HCT116 (cell line): ENCODE data around the gene HOXB3. TPM values are rescaled to one million over a fixed set of nuclear protein-coding genes. Genes with fewer than 3 reads are reported as not detected.

ENCODE experiments used
- ATAC-seq: fragments of 200-7000 bp; cut with Tn5 transposase; 2 replicates; pipeline ENCODE4 v1.9.1; 2020; ENCODE audit warnings: mild to moderate bottlenecking, moderate library complexity
- BruUV-seq: library from RNA; stranded (reverse); fragments of 400-500 nt; replicated peaks from 2 replicates; lab custom pipeline; 2021; lab: Mats Ljungman, UMichigan
- CTCF ChIA-PET: fragments of 300-600 bp; sonication (Branson Sonifier 250); formaldehyde crosslinking; loops from one replicate; lab custom pipeline; 2021; ENCODE audit warnings: antibody characterized with exemption; lab: Charles Lee
- POLR2A ChIA-PET: fragments of 300-600, 350-600 bp; sonication (Branson Sonifier 250); formaldehyde crosslinking; loops from one replicate; lab custom pipeline; 2021; ENCODE audit warnings: antibody characterized with exemption; lab: Charles Lee
- RAD21 ChIA-PET, 2 experiments: fragments of 300-600 bp; sonication (Branson Sonifier 250); formaldehyde crosslinking; loops; one replicate each; lab custom pipeline; 2023; ENCODE audit warnings: low total read pairs in 2 of 2; ENCODE audit not compliant: uncharacterized antibody in 2 of 2, unreplicated experiment in 2 of 2, low non-redundant PET in 1 of 2; lab: Charles Lee
- DNase-seq: peaks from one replicate; pipeline ENCODE4 v3.0.0-alpha.2; 2010; ENCODE audit warnings: low read depth, low spot score
- H2AFZ ChIP-seq: fragments of 200-600 bp; shearing (Covaris generic), sonication (generic); 2 replicates; pipeline ENCODE4 v1.6.1; 2017; ENCODE audit warnings: low read depth, mixed run types, mixed read lengths, antibody characterized with exemption, low read length; ENCODE audit not compliant: poor library complexity, severe bottlenecking
- H3K27ac ChIP-seq: 2 replicates; pipeline ENCODE4 v1.5.1; 2012; ENCODE audit warnings: low read depth, low read length
- H3K27me3 ChIP-seq: fragments of 200-600 bp; sonication (generic); 2 replicates; pipeline ENCODE4 v1.6.1; 2016; ENCODE audit warnings: mixed run types, low read length, mixed read lengths; ENCODE audit not compliant: insufficient read depth
- H3K36me3 ChIP-seq, 2 experiments: fragments of 200-500 bp in 1 of 2; fragments of 200-600 bp in 1 of 2; sonication (Bioruptor generic) in 1 of 2; sonication (generic) in 1 of 2; 2 replicates each; pipeline versions ENCODE4 v1.5.1 to v1.6.1; 2014 to 2016; ENCODE audit warnings: low read length in 2 of 2, inconsistent platforms in 1 of 2, mixed read lengths in 1 of 2, mixed run types in 1 of 2; ENCODE audit not compliant: insufficient read depth in 2 of 2, control insufficient read depth in 1 of 2
- H3K4me1 ChIP-seq, 2 experiments: fragments of 200-600 bp in 1 of 2; sonication (generic) in 1 of 2; 2 replicates each; pipeline versions ENCODE4 v1.5.1 to v1.6.1; 2012 to 2017; ENCODE audit warnings: low read length in 2 of 2, inconsistent platforms in 1 of 2, mild to moderate bottlenecking in 1 of 2, mixed read lengths in 1 of 2, mixed run types in 1 of 2, moderate library complexity in 1 of 2; ENCODE audit not compliant: insufficient read depth in 2 of 2, control insufficient read depth in 1 of 2
- H3K4me2 ChIP-seq: fragments of 200-600 bp; sonication (generic); 2 replicates; pipeline ENCODE4 v1.6.1; 2017; ENCODE audit warnings: mixed run types, low read length, mixed read lengths
- H3K4me3 ChIP-seq, 2 experiments: fragments of 200-600 bp in 1 of 2; sonication (generic) in 1 of 2; replicated peaks in 1 of 2; 2 replicates each; pipeline ENCODE4 v1.5.1; 2011 to 2016; ENCODE audit warnings: low read length in 2 of 2, control low read depth in 1 of 2, low read depth in 1 of 2, mild to moderate bottlenecking in 1 of 2, mixed read lengths in 1 of 2, mixed run types in 1 of 2
- H3K79me2 ChIP-seq: fragments of 200-600 bp; sonication (generic); 2 replicates; pipeline ENCODE4 v1.6.1; 2017; ENCODE audit warnings: mild to moderate bottlenecking, mixed run types, low read length, moderate library complexity, mixed read lengths; ENCODE audit not compliant: insufficient read depth
- H3K9ac ChIP-seq: fragments of 200-600 bp; sonication (generic); 2 replicates; pipeline ENCODE4 v1.6.1; 2016; ENCODE audit warnings: low read length, mixed read lengths
- H3K9me2 ChIP-seq: fragments of 200-600 bp; sonication (generic), shearing (Covaris generic); 2 replicates; pipeline ENCODE4 v1.6.1; 2017; ENCODE audit warnings: mixed run types, mild to moderate bottlenecking, moderate library complexity; ENCODE audit not compliant: insufficient read depth
- H3K9me3 ChIP-seq, 2 experiments: fragments of 200-500 bp in 1 of 2; fragments of 200-600 bp in 1 of 2; sonication (Bioruptor generic) in 1 of 2; sonication (generic) in 1 of 2; 2 replicates each; pipeline ENCODE4 v1.6.1; 2014 to 2017; ENCODE audit warnings: low read length in 2 of 2, mixed read lengths in 2 of 2, inconsistent platforms in 1 of 2, low read depth in 1 of 2, mild to moderate bottlenecking in 1 of 2, mixed run types in 1 of 2, moderate library complexity in 1 of 2; ENCODE audit not compliant: control insufficient read depth in 1 of 2, insufficient read depth in 1 of 2
- H4K20me1 ChIP-seq: fragments of 200-600 bp; sonication (generic), shearing (Covaris generic); 2 replicates; pipeline ENCODE4 v1.6.1; 2017; ENCODE audit warnings: mixed run types, mild to moderate bottlenecking, moderate library complexity; ENCODE audit not compliant: insufficient read depth
- CEBPB ChIP-seq: IDR thresholded peaks from 2 replicates; pipeline ENCODE4 v1.6.1; 2012; ENCODE audit warnings: low read depth
- EGR1 ChIP-seq: IDR thresholded peaks from 2 replicates; pipeline ENCODE4 v1.6.1; 2012; ENCODE audit warnings: low read depth
- MAX ChIP-seq: IDR thresholded peaks from 2 replicates; pipeline ENCODE4 v1.6.1; 2012
- POLR2AphosphoS5 ChIP-seq: IDR thresholded peaks from 2 replicates; pipeline ENCODE4 v1.6.1; 2011; ENCODE audit warnings: mild to moderate bottlenecking, low read depth, low read length, moderate library complexity
- SP1 ChIP-seq: IDR thresholded peaks from 2 replicates; pipeline ENCODE4 v1.6.1; 2012; ENCODE audit warnings: low read depth
- SRF ChIP-seq: IDR thresholded peaks from 2 replicates; pipeline ENCODE4 v1.6.1; 2012; ENCODE audit warnings: low read depth
- ZBTB33 ChIP-seq: IDR thresholded peaks from 2 replicates; pipeline ENCODE4 v1.6.1; 2011; ENCODE audit warnings: mild to moderate bottlenecking, low read length, moderate library complexity; ENCODE audit not compliant: insufficient replicate concordance; ENCODE audit errors: extremely low read depth
- ZNF274 ChIP-seq: fragments of 200-500 bp; sonication (Bioruptor generic); IDR thresholded peaks from 2 replicates; pipeline ENCODE4 v1.6.1; 2014; ENCODE audit warnings: mild to moderate bottlenecking, low read depth, low read length, inconsistent platforms
- intact Hi-C: fragments of 100-400 bp; cut with micrococcal nuclease; formaldehyde crosslinking; loops from 2 replicates; pipeline ENCODE4 v1.10.0; 2022
- total RNA-seq: library from RNA; stranded (reverse); gene quantifications from one replicate; pipeline ENCODE4 v1.2.1, GENCODE V29; 2021; ENCODE audit not compliant: unreplicated experiment

Gene HOXB3
- total RNA-seq, 1 experiment from 2014 or later: 19.8 TPM

GRCh38 chr17:48597778-48598631 lies 8.0 kb upstream of the HOXB3 start:
- intact Hi-C loops: no loop called here
- Histone ChIP-seq H3K4me1 (peaks cover 23 to 30% of the 10 kb centered on the region in 2 experiments), H3K4me2 (no peak overlapping the region), H3K4me3 (no peak overlapping the region), H3K27ac (no peak overlapping the region; the same call in 1 of the 2 replicates), H3K9me3 (no peaks in the 10 kb centered on the region), H3K79me2 (peaks cover 98% of the 10 kb centered on the region), H2AFZ (no peak overlapping the region), H3K9me2 (no peaks in the 10 kb centered on the region), H3K27me3 (no peaks in the 10 kb centered on the region), H4K20me1 (peaks cover 4% of the 10 kb centered on the region; the same call in 1 of the 2 replicates), H3K36me3 (peaks cover 27 to 28% of the 10 kb centered on the region in 2 experiments; a peak in 3 of 4 replicates), H3K9ac (no peak overlapping the region)
- no peak for DNase-seq
- no TSS peak for BruUV-seq
- CTCF ChIA-PET: no interaction called here
- RAD21 ChIA-PET: no interaction called here
- no peak for ATAC-seq
- TF ChIP-seq ZNF274: no peak
- no peak for TF ChIP-seq CEBPB
- no peak for TF ChIP-seq POLR2AphosphoS5
- no peak for TF ChIP-seq MAX
- TF ChIP-seq SP1: no peak
- no peak for TF ChIP-seq ZBTB33
- TF ChIP-seq EGR1: no peak
- TF ChIP-seq SRF: no peak
- POLR2A ChIA-PET: no interaction called here
